Measurements from ENCODE around the gene TMEM258. TPM values are rescaled to one million over a fixed set of nuclear protein-coding genes. Genes with fewer than 3 reads are reported as not detected.

The TMEM258 gene
- total RNA-seq, 2 experiments from 2014 or later, result 154 to 160 TPM

- Mint-ChIP-seq H3K4me3 (no peak overlapping the region), H3K4me1 (peaks cover 25% of the 10 kb centered on the region), H3K9me3 (no peaks in the 10 kb centered on the region), H3K27ac (peak overlapping the region; percentile 54), H3K36me3 (ENCODE audit: low read depth) (no peaks in the 10 kb centered on the region), H3K27me3 (peaks cover 20% of the 10 kb centered on the region)
- POLR2A ChIA-PET, result no interaction called here
- DNase-seq, result no peak
- CTCF ChIA-PET, result interaction anchor here (0.7 to 1.4 kb wide), 2 partner anchors 20 to 284 kb away, joined by 3 to 4 read pairs; no protein-coding TSS in a partner anchor
These were observed 36.3 kb downstream of the TMEM258 start for GRCh38 chr11:61756147-61756451.

- H3K27ac Mint-ChIP-seq, result no peak overlapping the region
- POLR2A ChIA-PET, result no interaction called here
- peaks cover 25% of the 10 kb centered on the region for H3K4me1 Mint-ChIP-seq
- no peaks in the 10 kb centered on the region for H3K9me3 Mint-ChIP-seq
- H3K27me3 Mint-ChIP-seq, result peaks cover 25% of the 10 kb centered on the region
- CTCF ChIA-PET, result interaction anchor here (0.6 to 1.4 kb wide), 3 partner anchors 15 to 25 kb away, joined by 3 to 4 read pairs (median 3); no protein-coding TSS in a partner anchor
- H3K36me3 Mint-ChIP-seq (ENCODE audit: low read depth), result no peaks in the 10 kb centered on the region
- DNase-seq, result no peak
- no peak overlapping the region for H3K4me3 Mint-ChIP-seq
These were observed 37.6 kb downstream of the TMEM258 start for GRCh38 chr11:61754534-61755482.

GRCh38 chr11:61753672-61754071, 38.7 kb downstream of the TMEM258 start:
- Mint-ChIP-seq H3K4me1 (peaks cover 25% of the 10 kb centered on the region), H3K4me3 (peak overlapping the region; percentile 22), H3K36me3 (ENCODE audit: low read depth) (no peaks in the 10 kb centered on the region), H3K9me3 (no peaks in the 10 kb centered on the region), H3K27ac (no peak overlapping the region), H3K27me3 (peaks cover 28% of the 10 kb centered on the region)
- ChIA-PET CTCF (interaction anchor here (0.9 to 1.7 kb wide), 4 partner anchors 12 to 34 kb away, joined by 3 to 5 read pairs (median 5); no protein-coding TSS in a partner anchor), POLR2A (no interaction called here)
- DNase-seq, result no peak

- H3K36me3 Mint-ChIP-seq (ENCODE audit: low read depth), result no peaks in the 10 kb centered on the region
- H3K27ac Mint-ChIP-seq, result no peak overlapping the region
- peaks cover 25% of the 10 kb centered on the region for H3K4me1 Mint-ChIP-seq
- H3K27me3 Mint-ChIP-seq, result peaks cover 28% of the 10 kb centered on the region
- ChIA-PET POLR2A (no interaction called here), CTCF (interaction anchor here (0.9 to 1.7 kb wide), 4 partner anchors 12 to 35 kb away, joined by 3 to 5 read pairs (median 5); no protein-coding TSS in a partner anchor)
- no peaks in the 10 kb centered on the region for H3K9me3 Mint-ChIP-seq
- no peak for DNase-seq
- H3K4me3 Mint-ChIP-seq, result peak overlapping the region; percentile 22
These were observed 39.4 kb downstream of the TMEM258 start for GRCh38 chr11:61752925-61753521.

GRCh38 chr11:61752117-61752924, 40.1 kb downstream of the TMEM258 start, which contains the start of gene MYRF:
Gene MYRF, plus strand, starts transcription at chr11:61752636. Its CDS starts 109 bp downstream, at chr11:61752745.
- H3K27ac Mint-ChIP-seq, result no peak within 1 kb of the TSS
- H3K4me1 Mint-ChIP-seq, result peaks cover 25% of the 10 kb centered on the region
- no peaks in the 10 kb centered on the region for H3K9me3 Mint-ChIP-seq
- ChIA-PET CTCF (interaction anchor here (0.6 to 1.7 kb wide), 5 partner anchors 13 to 36 kb away, joined by 3 to 5 read pairs (median 5); no protein-coding TSS in a partner anchor), POLR2A (no interaction called here)
- H3K4me3 Mint-ChIP-seq, result peak within 1 kb of the TSS; percentile 45
- H3K36me3 Mint-ChIP-seq (ENCODE audit: low read depth), result no peaks in the 10 kb centered on the region
- H3K27me3 Mint-ChIP-seq, result peaks cover 28% of the 10 kb centered on the region
- peak; percentile 54 for DNase-seq

- CTCF ChIA-PET, result interaction anchor here (0.6 to 2.8 kb wide), 5 partner anchors 13 to 63 kb away, joined by 3 to 9 read pairs (median 3); no protein-coding TSS in a partner anchor
- H3K9me3 Mint-ChIP-seq, result no peaks in the 10 kb centered on the region
- peaks cover 20% of the 10 kb centered on the region for H3K4me1 Mint-ChIP-seq
- peaks cover 28% of the 10 kb centered on the region for H3K27me3 Mint-ChIP-seq
- DNase-seq, result no peak
- POLR2A ChIA-PET, result no interaction called here
- no peak overlapping the region for H3K4me3 Mint-ChIP-seq
- no peaks in the 10 kb centered on the region for H3K36me3 Mint-ChIP-seq (ENCODE audit: low read depth)
- no peak overlapping the region for H3K27ac Mint-ChIP-seq
These were observed 41.0 kb downstream of the TMEM258 start for GRCh38 chr11:61751384-61751783.

GRCh38 chr11:61750631-61751273, 41.6 kb downstream of the TMEM258 start:
- Mint-ChIP-seq H3K27me3 (peaks cover 28% of the 10 kb centered on the region), H3K9me3 (no peaks in the 10 kb centered on the region), H3K4me1 (peaks cover 14% of the 10 kb centered on the region), H3K27ac (no peak overlapping the region), H3K36me3 (ENCODE audit: low read depth) (no peaks in the 10 kb centered on the region), H3K4me3 (no peak overlapping the region)
- CTCF ChIA-PET, result interaction anchor here (0.7 to 2.8 kb wide), 5 partner anchors 13 to 64 kb away, joined by 3 to 9 read pairs (median 3); no protein-coding TSS in a partner anchor
- DNase-seq, result no peak
- POLR2A ChIA-PET, result no interaction called here

GRCh38 chr11:61749591-61750217, 42.7 kb downstream of the TMEM258 start:
- CTCF ChIA-PET, result interaction anchor here (0.8 to 2.8 kb wide), 4 partner anchors 10 to 65 kb away, joined by 3 to 9 read pairs (median 4); no protein-coding TSS in a partner anchor
- no peak overlapping the region for H3K4me3 Mint-ChIP-seq
- DNase-seq, result no peak
- peaks cover 28% of the 10 kb centered on the region for H3K27me3 Mint-ChIP-seq
- no peaks in the 10 kb centered on the region for H3K36me3 Mint-ChIP-seq (ENCODE audit: low read depth)
- no peak overlapping the region for H3K27ac Mint-ChIP-seq
- POLR2A ChIA-PET, result no interaction called here
- no peaks in the 10 kb centered on the region for H3K9me3 Mint-ChIP-seq
- H3K4me1 Mint-ChIP-seq, result peaks cover 11% of the 10 kb centered on the region

- no peaks in the 10 kb centered on the region for H3K36me3 Mint-ChIP-seq (ENCODE audit: low read depth)
- CTCF ChIA-PET, result interaction anchor here (1.0 to 3.2 kb wide), 7 partner anchors 14 to 49 kb away, joined by 3 to 13 read pairs (median 4); no protein-coding TSS in a partner anchor
- peaks cover 18% of the 10 kb centered on the region for H3K27me3 Mint-ChIP-seq
- H3K4me1 Mint-ChIP-seq, result peaks cover 4% of the 10 kb centered on the region
- no peak for DNase-seq
- H3K27ac Mint-ChIP-seq, result no peak overlapping the region
- no peak overlapping the region for H3K4me3 Mint-ChIP-seq
- H3K9me3 Mint-ChIP-seq, result no peaks in the 10 kb centered on the region
- POLR2A ChIA-PET, result no interaction called here
These were observed 44.5 kb downstream of the TMEM258 start for GRCh38 chr11:61747967-61748285.

- Mint-ChIP-seq H3K4me1 (peaks cover 4% of the 10 kb centered on the region), H3K27me3 (peaks cover 17% of the 10 kb centered on the region), H3K9me3 (no peaks in the 10 kb centered on the region), H3K36me3 (ENCODE audit: low read depth) (no peaks in the 10 kb centered on the region), H3K27ac (no peak overlapping the region), H3K4me3 (no peak overlapping the region)
- DNase-seq, result peak; percentile 53
- ChIA-PET CTCF (interaction anchor here (1.0 to 3.2 kb wide), 8 partner anchors 9 to 49 kb away, joined by 3 to 13 read pairs (median 4); no protein-coding TSS in a partner anchor), POLR2A (no interaction called here)
These were observed 45.0 kb downstream of the TMEM258 start for GRCh38 chr11:61747192-61747966.
